Measurements from ENCODE around the gene CPE. TPM values are rescaled to one million over a fixed set of nuclear protein-coding genes. Genes with fewer than 3 reads are reported as not detected.

The CPE gene
- total and polyA plus RNA-seq, 10 of the 15 experiments (the other 5 are each of a cell fraction or from before 2014, with no cell fraction given): 0.05 to 0.14 TPM; not detected in 8

DNA sequence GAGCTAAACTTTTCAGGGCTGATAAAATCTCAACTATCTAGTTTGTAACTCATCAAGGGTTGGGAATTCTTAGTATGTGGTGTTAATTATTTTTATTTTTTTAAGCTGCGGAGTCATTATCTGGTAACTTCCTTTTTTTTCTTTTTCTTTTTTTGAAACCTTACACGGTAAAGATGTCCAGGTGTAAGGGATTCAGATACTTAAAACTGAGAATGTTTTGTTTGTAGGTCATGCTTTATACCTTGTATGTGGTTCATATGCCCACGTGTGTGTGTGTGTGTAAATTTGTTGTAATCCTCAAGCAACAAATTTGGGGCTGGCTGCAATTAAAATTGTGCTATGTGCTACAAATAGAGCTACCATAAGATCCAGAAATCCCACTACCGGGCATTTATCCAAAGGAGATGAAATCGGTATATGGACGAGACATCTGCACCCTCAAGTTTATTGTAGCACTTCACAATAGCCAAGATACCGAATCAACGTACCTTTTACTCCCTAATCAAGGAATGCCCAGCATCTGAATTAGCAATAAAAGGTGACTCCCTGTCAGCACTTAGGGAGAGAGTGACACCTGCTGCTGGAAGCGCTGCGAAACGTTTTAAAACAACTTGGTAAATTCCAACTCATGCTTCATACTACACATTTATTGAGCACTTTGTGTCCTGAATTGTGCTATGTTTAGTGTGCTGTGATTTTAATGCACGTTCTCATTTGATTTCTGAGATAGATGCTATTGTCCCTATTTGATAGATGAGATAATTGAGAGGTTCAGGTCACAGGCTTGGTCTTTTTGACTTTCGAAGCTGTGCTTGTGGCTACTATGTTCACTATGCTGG, 35.2 kb upstream of the CPE start:
- Histone ChIP-seq H3K27me3 (replicated peaks in 1 of 2; ENCODE audit: control insufficient read depth in 2 of 2, insufficient read depth in 2 of 2, low read length in 1 of 2) (no peaks in the 10 kb centered on the region), H2AFZ (ENCODE audit: control insufficient read depth, low read depth, low read length) (no peak overlapping the region), H3K9me3 (replicated peaks; ENCODE audit: control insufficient read depth, insufficient read depth, low read length) (no peaks in the 10 kb centered on the region), H3K9ac (ENCODE audit: control insufficient read depth, insufficient read depth, low read length) (no peak overlapping the region), H3K4me2 (ENCODE audit: control insufficient read depth, insufficient read depth) (no peak overlapping the region), H3K4me3 (no peak overlapping the region), H3K36me3 (ENCODE audit: control insufficient read depth in 2 of 2, insufficient read depth in 2 of 2, low read length in 1 of 2) (peaks cover 0 to 23% of the 10 kb centered on the region in 2 experiments; a peak in 3 of 4 replicates), H3K27ac (ENCODE audit: control insufficient read depth, insufficient read depth) (no peak overlapping the region), H4K20me1 (ENCODE audit: control insufficient read depth, insufficient read depth) (no peaks in the 10 kb centered on the region), H3K79me2 (ENCODE audit: control insufficient read depth, insufficient read depth, low read length) (no peaks in the 10 kb centered on the region), H3K4me1 (ENCODE audit: control insufficient read depth, insufficient read depth, low read length) (no peaks in the 10 kb centered on the region)
- DNase-seq (ENCODE audit: low read depth, low spot score): no peak
- peak; percentile 47 for ATAC-seq
- BruUV-seq (replicated peaks): no TSS peak
- ChIA-PET RAD21 (ENCODE audit: unreplicated experiment) (interaction anchor here (0.9 to 2.5 kb wide), 9 partner anchors 10 to 231 kb away, joined by 3 to 10 read pairs (median 4); partner anchors contain the start of gene TMEM192), POLR2A (interaction anchor here (1.0 to 2.7 kb wide), 2 partner anchors 12 to 231 kb away, joined by 3 to 13 read pairs; partner anchors contain the start of gene TMEM192), SMC1A (ENCODE audit: uncharacterized antibody, unreplicated experiment) (interaction anchor here (0.8 to 4.7 kb wide), 15 partner anchors 8 to 230 kb away, joined by 3 to 47 read pairs (median 3); no protein-coding TSS in a partner anchor), CTCF (interaction anchor here (0.6 to 10.2 kb wide), 16 partner anchors 7 to 717 kb away, joined by 3 to 98 read pairs (median 3); partner anchors contain the start of gene TMEM192)
- no peak for FAIRE-seq
- TF ChIP-seq CHD4 (IDR thresholded peaks at IDR 0.05) (no peak), RAD21 (IDR thresholded peaks at IDR 0.05; ENCODE audit: insufficient read depth, low read depth, low read length) (peak; percentile 57), NBN (IDR thresholded peaks at IDR 0.05) (no peak), GATAD2B (conservative IDR thresholded peaks at IDR 0.05; ENCODE audit: low read depth) (no peak), SMC3 (IDR thresholded peaks at IDR 0.05; ENCODE audit: borderline replicate concordance, low read length) (peak; percentile 37; the same call in 1 of the 2 replicates), SMAD5 (IDR thresholded peaks at IDR 0.05; ENCODE audit: low read depth) (peak; percentile 37; the same call in 1 of the 2 replicates), ZBED1 (IDR thresholded peaks at IDR 0.05; ENCODE audit: borderline replicate concordance) (peak; percentile 53; the same call in 1 of the 2 replicates)
- TF ChIP-seq, protein P1, sequence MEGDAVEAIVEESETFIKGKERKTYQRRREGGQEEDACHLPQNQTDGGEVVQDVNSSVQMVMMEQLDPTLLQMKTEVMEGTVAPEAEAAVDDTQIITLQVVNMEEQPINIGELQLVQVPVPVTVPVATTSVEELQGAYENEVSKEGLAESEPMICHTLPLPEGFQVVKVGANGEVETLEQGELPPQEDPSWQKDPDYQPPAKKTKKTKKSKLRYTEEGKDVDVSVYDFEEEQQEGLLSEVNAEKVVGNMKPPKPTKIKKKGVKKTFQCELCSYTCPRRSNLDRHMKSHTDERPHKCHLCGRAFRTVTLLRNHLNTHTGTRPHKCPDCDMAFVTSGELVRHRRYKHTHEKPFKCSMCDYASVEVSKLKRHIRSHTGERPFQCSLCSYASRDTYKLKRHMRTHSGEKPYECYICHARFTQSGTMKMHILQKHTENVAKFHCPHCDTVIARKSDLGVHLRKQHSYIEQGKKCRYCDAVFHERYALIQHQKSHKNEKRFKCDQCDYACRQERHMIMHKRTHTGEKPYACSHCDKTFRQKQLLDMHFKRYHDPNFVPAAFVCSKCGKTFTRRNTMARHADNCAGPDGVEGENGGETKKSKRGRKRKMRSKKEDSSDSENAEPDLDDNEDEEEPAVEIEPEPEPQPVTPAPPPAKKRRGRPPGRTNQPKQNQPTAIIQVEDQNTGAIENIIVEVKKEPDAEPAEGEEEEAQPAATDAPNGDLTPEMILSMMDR (IDR thresholded peaks at IDR 0.05 in 2 of 3, conservative IDR thresholded peaks at IDR 0.05 in 1 of 3; ENCODE audit: control insufficient read depth in 2 of 3, extremely low read depth in 1 of 3, insufficient read depth in 1 of 3, low read depth in 3 of 3, low read length in 3 of 3): peak; percentile 19 to 51 (median 43); a peak in 5 of 6 replicates
- TF ChIP-seq, protein P2, sequence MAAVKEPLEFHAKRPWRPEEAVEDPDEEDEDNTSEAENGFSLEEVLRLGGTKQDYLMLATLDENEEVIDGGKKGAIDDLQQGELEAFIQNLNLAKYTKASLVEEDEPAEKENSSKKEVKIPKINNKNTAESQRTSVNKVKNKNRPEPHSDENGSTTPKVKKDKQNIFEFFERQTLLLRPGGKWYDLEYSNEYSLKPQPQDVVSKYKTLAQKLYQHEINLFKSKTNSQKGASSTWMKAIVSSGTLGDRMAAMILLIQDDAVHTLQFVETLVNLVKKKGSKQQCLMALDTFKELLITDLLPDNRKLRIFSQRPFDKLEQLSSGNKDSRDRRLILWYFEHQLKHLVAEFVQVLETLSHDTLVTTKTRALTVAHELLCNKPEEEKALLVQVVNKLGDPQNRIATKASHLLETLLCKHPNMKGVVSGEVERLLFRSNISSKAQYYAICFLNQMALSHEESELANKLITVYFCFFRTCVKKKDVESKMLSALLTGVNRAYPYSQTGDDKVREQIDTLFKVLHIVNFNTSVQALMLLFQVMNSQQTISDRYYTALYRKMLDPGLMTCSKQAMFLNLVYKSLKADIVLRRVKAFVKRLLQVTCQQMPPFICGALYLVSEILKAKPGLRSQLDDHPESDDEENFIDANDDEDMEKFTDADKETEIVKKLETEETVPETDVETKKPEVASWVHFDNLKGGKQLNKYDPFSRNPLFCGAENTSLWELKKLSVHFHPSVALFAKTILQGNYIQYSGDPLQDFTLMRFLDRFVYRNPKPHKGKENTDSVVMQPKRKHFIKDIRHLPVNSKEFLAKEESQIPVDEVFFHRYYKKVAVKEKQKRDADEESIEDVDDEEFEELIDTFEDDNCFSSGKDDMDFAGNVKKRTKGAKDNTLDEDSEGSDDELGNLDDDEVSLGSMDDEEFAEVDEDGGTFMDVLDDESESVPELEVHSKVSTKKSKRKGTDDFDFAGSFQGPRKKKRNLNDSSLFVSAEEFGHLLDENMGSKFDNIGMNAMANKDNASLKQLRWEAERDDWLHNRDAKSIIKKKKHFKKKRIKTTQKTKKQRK (IDR thresholded peaks at IDR 0.05; ENCODE audit: low read depth, low read length): no peak
- TF ChIP-seq, protein P3, sequence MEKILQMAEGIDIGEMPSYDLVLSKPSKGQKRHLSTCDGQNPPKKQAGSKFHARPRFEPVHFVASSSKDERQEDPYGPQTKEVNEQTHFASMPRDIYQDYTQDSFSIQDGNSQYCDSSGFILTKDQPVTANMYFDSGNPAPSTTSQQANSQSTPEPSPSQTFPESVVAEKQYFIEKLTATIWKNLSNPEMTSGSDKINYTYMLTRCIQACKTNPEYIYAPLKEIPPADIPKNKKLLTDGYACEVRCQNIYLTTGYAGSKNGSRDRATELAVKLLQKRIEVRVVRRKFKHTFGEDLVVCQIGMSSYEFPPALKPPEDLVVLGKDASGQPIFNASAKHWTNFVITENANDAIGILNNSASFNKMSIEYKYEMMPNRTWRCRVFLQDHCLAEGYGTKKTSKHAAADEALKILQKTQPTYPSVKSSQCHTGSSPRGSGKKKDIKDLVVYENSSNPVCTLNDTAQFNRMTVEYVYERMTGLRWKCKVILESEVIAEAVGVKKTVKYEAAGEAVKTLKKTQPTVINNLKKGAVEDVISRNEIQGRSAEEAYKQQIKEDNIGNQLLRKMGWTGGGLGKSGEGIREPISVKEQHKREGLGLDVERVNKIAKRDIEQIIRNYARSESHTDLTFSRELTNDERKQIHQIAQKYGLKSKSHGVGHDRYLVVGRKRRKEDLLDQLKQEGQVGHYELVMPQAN (conservative IDR thresholded peaks at IDR 0.05): no peak
- WGBS (ENCODE audit: insufficient coverage, insufficient replicate concordance, low lambda C conversion rate, missing lambda C conversion rate): 93% methylated on average over 13 of the region's 13 CpGs
- in situ Hi-C loops (cut with MboI): no loop called here
- intact Hi-C loops (cut with micrococcal nuclease; ENCODE audit: unreplicated experiment): loop anchor here (2.0 kb wide), 1 partner anchor 213 kb away; no protein-coding TSS in a partner anchor

Measured in GM12878 (cell line).